ENCODE data around the gene TLE1. TPM values are rescaled to one million over a fixed set of nuclear protein-coding genes. Genes with fewer than 3 reads are reported as not detected.

Gene TLE1
- total and polyA plus RNA-seq, 4 experiments from 2014 or later, result 0.49 to 3.8 (median 1.6) TPM

GRCh38 chr9:81635521-81636254 lies 53.7 kb downstream of the TLE1 start:
- Histone ChIP-seq H3K27ac (ENCODE audit: low read depth, low read length) (no peak overlapping the region), H3K27me3 (ENCODE audit: insufficient read depth, low read length) (no peaks in the 10 kb centered on the region), H3K9me3 (ENCODE audit: control insufficient read depth in 1 of 2, low read length in 2 of 2) (no peaks in the 10 kb centered on the region), H3K4me3 (ENCODE audit: low read length in 2 of 2) (no peak overlapping the region), H3K36me3 (ENCODE audit: insufficient read depth, low read length) (no peaks in the 10 kb centered on the region), H3K4me1 (ENCODE audit: insufficient read depth, low read length) (no peaks in the 10 kb centered on the region)
- intact Hi-C loops (cut with micrococcal nuclease), result no loop called here
- CTCF ChIA-PET (ENCODE audit: partially characterized antibody), result no interaction called here
- DNase-seq, result no peak
- Mint-ChIP-seq H3K9me3 (peaks cover 0 to 2% (median 0%) of the 10 kb centered on the region in 8 donors), H3K27ac (no peak overlapping the region), H3K36me3 (no peaks in the 10 kb centered on the region), H3K27me3 (no peaks in the 10 kb centered on the region), H3K4me1 (no peaks in the 10 kb centered on the region), H3K4me3 (no peak overlapping the region)
- POLR2A ChIA-PET (ENCODE audit: partially characterized antibody), result interaction anchor here (0.6 kb wide), 1 partner anchor 92 kb away, joined by 5 read pairs; no protein-coding TSS in a partner anchor

GRCh38 chr9:81634915-81635516 lies 54.3 kb downstream of the TLE1 start:
- no peak for DNase-seq
- Histone ChIP-seq H3K27ac (ENCODE audit: low read depth, low read length) (no peak overlapping the region), H3K36me3 (ENCODE audit: insufficient read depth, low read length) (no peaks in the 10 kb centered on the region), H3K4me1 (ENCODE audit: insufficient read depth, low read length) (no peaks in the 10 kb centered on the region), H3K4me3 (ENCODE audit: low read length in 2 of 2) (no peak overlapping the region), H3K9me3 (ENCODE audit: control insufficient read depth in 1 of 2, low read length in 2 of 2) (no peaks in the 10 kb centered on the region), H3K27me3 (ENCODE audit: insufficient read depth, low read length) (no peaks in the 10 kb centered on the region)
- H3K36me3 Mint-ChIP-seq, result no peaks in the 10 kb centered on the region
- H3K27ac Mint-ChIP-seq, result no peak overlapping the region
- no peaks in the 10 kb centered on the region for H3K4me1 Mint-ChIP-seq
- intact Hi-C loops (cut with micrococcal nuclease), result no loop called here
- CTCF ChIA-PET (ENCODE audit: partially characterized antibody), result no interaction called here
- no peaks in the 10 kb centered on the region for H3K27me3 Mint-ChIP-seq
- no peak overlapping the region for H3K4me3 Mint-ChIP-seq
- H3K9me3 Mint-ChIP-seq, result peaks cover 0 to 2% (median 0%) of the 10 kb centered on the region in 8 donors
- POLR2A ChIA-PET (ENCODE audit: partially characterized antibody), result no interaction called here

GRCh38 chr9:81633952-81634854 lies 55.1 kb downstream of the TLE1 start:
- Mint-ChIP-seq H3K4me3 (no peak overlapping the region), H3K36me3 (no peaks in the 10 kb centered on the region), H3K9me3 (peaks cover 0 to 2% (median 0%) of the 10 kb centered on the region in 8 donors), H3K4me1 (no peaks in the 10 kb centered on the region), H3K27me3 (no peaks in the 10 kb centered on the region), H3K27ac (no peak overlapping the region)
- no peaks in the 10 kb centered on the region for H3K9me3 ChIP-seq (ENCODE audit: control insufficient read depth in 1 of 2, low read length in 2 of 2)
- H3K4me1 ChIP-seq (ENCODE audit: insufficient read depth, low read length), result no peaks in the 10 kb centered on the region
- no peak overlapping the region for H3K4me3 ChIP-seq (ENCODE audit: low read length in 2 of 2)
- H3K27me3 ChIP-seq (ENCODE audit: insufficient read depth, low read length), result no peaks in the 10 kb centered on the region
- ChIA-PET POLR2A (ENCODE audit: partially characterized antibody) (no interaction called here), CTCF (ENCODE audit: partially characterized antibody) (no interaction called here)
- no peak for DNase-seq
- H3K27ac ChIP-seq (ENCODE audit: low read depth, low read length), result no peak overlapping the region
- intact Hi-C loops (cut with micrococcal nuclease), result no loop called here
- no peaks in the 10 kb centered on the region for H3K36me3 ChIP-seq (ENCODE audit: insufficient read depth, low read length)

GRCh38 chr9:81632599-81632998 lies 56.7 kb downstream of the TLE1 start:
- Mint-ChIP-seq H3K4me3 (no peak overlapping the region), H3K4me1 (no peaks in the 10 kb centered on the region), H3K36me3 (no peaks in the 10 kb centered on the region), H3K27ac (no peak overlapping the region), H3K27me3 (no peaks in the 10 kb centered on the region), H3K9me3 (peaks cover 0 to 2% (median 0%) of the 10 kb centered on the region in 8 donors)
- DNase-seq, result no peak
- Histone ChIP-seq H3K27me3 (ENCODE audit: insufficient read depth, low read length) (no peaks in the 10 kb centered on the region), H3K27ac (ENCODE audit: low read depth, low read length) (no peak overlapping the region), H3K9me3 (ENCODE audit: control insufficient read depth in 1 of 2, low read length in 2 of 2) (no peaks in the 10 kb centered on the region), H3K4me3 (ENCODE audit: low read length in 2 of 2) (no peak overlapping the region), H3K4me1 (ENCODE audit: insufficient read depth, low read length) (no peaks in the 10 kb centered on the region), H3K36me3 (ENCODE audit: insufficient read depth, low read length) (no peaks in the 10 kb centered on the region)
- ChIA-PET CTCF (ENCODE audit: partially characterized antibody) (no interaction called here), POLR2A (ENCODE audit: partially characterized antibody) (no interaction called here)
- intact Hi-C loops (cut with micrococcal nuclease), result no loop called here

GRCh38 chr9:81631218-81631745 lies 58.1 kb downstream of the TLE1 start:
- H3K27me3 ChIP-seq (ENCODE audit: insufficient read depth, low read length), result no peaks in the 10 kb centered on the region
- H3K27ac Mint-ChIP-seq, result no peak overlapping the region
- H3K4me3 ChIP-seq (ENCODE audit: low read length in 2 of 2), result no peak overlapping the region
- ChIA-PET CTCF (ENCODE audit: partially characterized antibody) (no interaction called here), POLR2A (ENCODE audit: partially characterized antibody) (no interaction called here)
- H3K4me1 ChIP-seq (ENCODE audit: insufficient read depth, low read length), result no peaks in the 10 kb centered on the region
- H3K4me1 Mint-ChIP-seq, result no peaks in the 10 kb centered on the region
- H3K27ac ChIP-seq (ENCODE audit: low read depth, low read length), result no peak overlapping the region
- intact Hi-C loops (cut with micrococcal nuclease), result no loop called here
- no peak overlapping the region for H3K4me3 Mint-ChIP-seq
- H3K9me3 Mint-ChIP-seq, result peaks cover 0 to 2% (median 0%) of the 10 kb centered on the region in 8 donors
- no peaks in the 10 kb centered on the region for H3K9me3 ChIP-seq (ENCODE audit: control insufficient read depth in 1 of 2, low read length in 2 of 2)
- no peaks in the 10 kb centered on the region for H3K36me3 ChIP-seq (ENCODE audit: insufficient read depth, low read length)
- H3K36me3 Mint-ChIP-seq, result no peaks in the 10 kb centered on the region
- no peak for DNase-seq
- H3K27me3 Mint-ChIP-seq, result no peaks in the 10 kb centered on the region

GRCh38 chr9:81629440-81629839 lies 59.9 kb downstream of the TLE1 start:
- no peak overlapping the region for H3K4me3 ChIP-seq (ENCODE audit: low read length in 2 of 2)
- no peaks in the 10 kb centered on the region for H3K27me3 ChIP-seq (ENCODE audit: insufficient read depth, low read length)
- Mint-ChIP-seq H3K9me3 (peaks cover 0 to 1% (median 0%) of the 10 kb centered on the region in 8 donors), H3K36me3 (no peaks in the 10 kb centered on the region), H3K27ac (no peak overlapping the region), H3K27me3 (no peaks in the 10 kb centered on the region), H3K4me1 (no peaks in the 10 kb centered on the region), H3K4me3 (no peak overlapping the region)
- no peaks in the 10 kb centered on the region for H3K4me1 ChIP-seq (ENCODE audit: insufficient read depth, low read length)
- ChIA-PET POLR2A (ENCODE audit: partially characterized antibody) (no interaction called here), CTCF (ENCODE audit: partially characterized antibody) (no interaction called here)
- DNase-seq, result no peak
- no peaks in the 10 kb centered on the region for H3K9me3 ChIP-seq (ENCODE audit: control insufficient read depth in 1 of 2, low read length in 2 of 2)
- no peak overlapping the region for H3K27ac ChIP-seq (ENCODE audit: low read depth, low read length)
- H3K36me3 ChIP-seq (ENCODE audit: insufficient read depth, low read length), result no peaks in the 10 kb centered on the region
- intact Hi-C loops (cut with micrococcal nuclease), result no loop called here

GRCh38 chr9:81628897-81629296 lies 60.5 kb downstream of the TLE1 start:
- intact Hi-C loops (cut with micrococcal nuclease), result no loop called here
- Histone ChIP-seq H3K36me3 (ENCODE audit: insufficient read depth, low read length) (no peaks in the 10 kb centered on the region), H3K9me3 (ENCODE audit: control insufficient read depth in 1 of 2, low read length in 2 of 2) (no peaks in the 10 kb centered on the region), H3K4me3 (ENCODE audit: low read length in 2 of 2) (no peak overlapping the region), H3K27me3 (ENCODE audit: insufficient read depth, low read length) (no peaks in the 10 kb centered on the region), H3K4me1 (ENCODE audit: insufficient read depth, low read length) (no peaks in the 10 kb centered on the region), H3K27ac (ENCODE audit: low read depth, low read length) (no peak overlapping the region)
- no peak overlapping the region for H3K4me3 Mint-ChIP-seq
- H3K27me3 Mint-ChIP-seq, result no peaks in the 10 kb centered on the region
- ChIA-PET POLR2A (ENCODE audit: partially characterized antibody) (no interaction called here), CTCF (ENCODE audit: partially characterized antibody) (no interaction called here)
- H3K9me3 Mint-ChIP-seq, result peaks cover 0 to 2% (median 0%) of the 10 kb centered on the region in 8 donors
- H3K27ac Mint-ChIP-seq, result no peak overlapping the region
- H3K36me3 Mint-ChIP-seq, result no peaks in the 10 kb centered on the region
- no peak for DNase-seq
- no peaks in the 10 kb centered on the region for H3K4me1 Mint-ChIP-seq
